Smooth muscle cell (in vitro differentiated cells): ENCODE data around the gene F2RL3. TPM values are rescaled to one million over a fixed set of nuclear protein-coding genes. Genes with fewer than 3 reads are reported as not detected.

Experiments
- DNase-seq: peaks from one replicate; lab custom pipeline; 2025; ENCODE audit not compliant: unreplicated experiment; lab: John Stamatoyannopoulos, UW
- H2AFZ ChIP-seq: fragments of 200-600 bp; sonication (generic); 2 replicates; pipeline ENCODE4 v1.6.0; 2016; ENCODE audit warnings: antibody characterized with exemption, low read depth, mild to moderate bottlenecking
- H3F3A ChIP-seq: fragments of 200-600 bp; sonication (generic); 2 replicates; pipeline ENCODE4 v1.6.0; 2017; ENCODE audit warnings: antibody characterized with exemption, low read depth
- H3K27ac ChIP-seq: fragments of 200-600 bp; sonication (generic); 2 replicates; pipeline ENCODE4 v1.5.1; 2016; ENCODE audit warnings: low read depth, mild to moderate bottlenecking
- H3K27me3 ChIP-seq: fragments of 200-600 bp; sonication (generic); 2 replicates; pipeline ENCODE4 v1.6.1; 2016; ENCODE audit warnings: low read depth, mild to moderate bottlenecking
- H3K36me3 ChIP-seq: fragments of 200-600 bp; sonication (generic); 2 replicates; pipeline ENCODE4 v1.5.1; 2016; ENCODE audit warnings: low read depth
- H3K4me1 ChIP-seq: fragments of 200-600 bp; sonication (generic); 2 replicates; pipeline ENCODE4 v1.5.1; 2016; ENCODE audit warnings: low read depth
- H3K4me2 ChIP-seq: fragments of 200-600 bp; sonication (generic); 2 replicates; pipeline ENCODE4 v1.6.0; 2016; ENCODE audit warnings: mild to moderate bottlenecking
- H3K4me3 ChIP-seq: fragments of 200-600 bp; sonication (generic); 2 replicates; pipeline ENCODE4 v1.5.1; 2016; ENCODE audit warnings: mild to moderate bottlenecking
- H3K79me2 ChIP-seq: fragments of 200-600 bp; sonication (generic); 2 replicates; pipeline ENCODE4 v1.6.0; 2016; ENCODE audit warnings: low read depth, mild to moderate bottlenecking
- H3K9ac ChIP-seq: fragments of 200-600 bp; sonication (generic); 2 replicates; pipeline ENCODE4 v1.6.0; 2016; ENCODE audit warnings: low read depth
- H3K9me3 ChIP-seq: fragments of 200-600 bp; sonication (generic); replicated peaks from 2 replicates; pipeline ENCODE4 v1.5.1; 2016; ENCODE audit warnings: low read depth
- H4K20me1 ChIP-seq: fragments of 200-600 bp; sonication (generic); 2 replicates; pipeline ENCODE4 v1.6.0; 2016; ENCODE audit warnings: low read depth
- WGBS: methylation state at CpG from one replicate; pipeline ENCODE4 v1.1.7; 2016; ENCODE audit warnings: low lambda C conversion rate; 5-methylcytosine and 5-hydroxymethylcytosine counted together
- polyA plus RNA-seq: library from polyadenylated mRNA; unstranded; fragments of >200 nt; fragmentation: Nextera tagmentation; extraction: Ambion mirVana; gene quantifications from 2 replicates; pipeline ENCODE4 v1.2.1, GENCODE V29; 2016
- total RNA-seq: library from RNA; depleted of rRNA; stranded (reverse); fragments of >200 nt; gene quantifications from 2 replicates; pipeline ENCODE4 v1.2.3, GENCODE V29; 2014
- TF ChIP-seq, protein P1 (sequence below): fragments of 200-600 bp; sonication (generic); IDR thresholded peaks from 2 replicates; pipeline ENCODE4 v1.5.1; 2017; ENCODE audit warnings: borderline replicate concordance, mild to moderate bottlenecking, antibody characterized with exemption; ENCODE audit not compliant: insufficient read depth, poor library complexity, severe bottlenecking

F2RL3 gene
- total and polyA plus RNA-seq, 2 experiments from 2014 or later, result 0.04 to 1.2 TPM

DNA sequence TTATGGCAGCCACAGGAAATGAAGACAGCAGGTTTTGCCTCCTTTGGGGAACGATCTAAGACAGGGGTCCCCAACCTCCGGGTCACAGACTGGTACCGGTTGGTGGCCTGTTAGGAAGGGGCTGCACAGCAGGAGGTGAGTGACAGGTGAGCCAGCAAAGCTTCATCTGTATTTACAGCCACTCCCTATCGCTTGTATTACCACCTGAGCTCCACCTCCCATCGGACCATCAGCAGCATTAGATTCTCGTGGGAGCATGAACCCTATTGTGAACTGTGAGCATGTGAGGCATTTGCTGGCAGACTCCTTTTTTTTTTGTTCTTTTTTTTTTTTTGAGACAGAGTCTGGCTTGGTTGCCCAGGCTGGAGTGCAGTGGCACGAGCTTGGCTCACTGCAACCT lies 22.2 kb downstream of the F2RL3 start:
- 87% methylated on average over 7 of the region's 7 CpGs for WGBS
- no peaks in the 10 kb centered on the region for H3K9me3 ChIP-seq

GRCh38 chr19:16912780-16913179 lies 24.0 kb downstream of the F2RL3 start:
- H3K36me3 ChIP-seq, result no peaks in the 10 kb centered on the region
- H3F3A ChIP-seq, result no peaks in the 10 kb centered on the region
- no peak overlapping the region for H3K4me3 ChIP-seq
- no peak overlapping the region for H2AFZ ChIP-seq
- TF ChIP-seq, protein P1, sequence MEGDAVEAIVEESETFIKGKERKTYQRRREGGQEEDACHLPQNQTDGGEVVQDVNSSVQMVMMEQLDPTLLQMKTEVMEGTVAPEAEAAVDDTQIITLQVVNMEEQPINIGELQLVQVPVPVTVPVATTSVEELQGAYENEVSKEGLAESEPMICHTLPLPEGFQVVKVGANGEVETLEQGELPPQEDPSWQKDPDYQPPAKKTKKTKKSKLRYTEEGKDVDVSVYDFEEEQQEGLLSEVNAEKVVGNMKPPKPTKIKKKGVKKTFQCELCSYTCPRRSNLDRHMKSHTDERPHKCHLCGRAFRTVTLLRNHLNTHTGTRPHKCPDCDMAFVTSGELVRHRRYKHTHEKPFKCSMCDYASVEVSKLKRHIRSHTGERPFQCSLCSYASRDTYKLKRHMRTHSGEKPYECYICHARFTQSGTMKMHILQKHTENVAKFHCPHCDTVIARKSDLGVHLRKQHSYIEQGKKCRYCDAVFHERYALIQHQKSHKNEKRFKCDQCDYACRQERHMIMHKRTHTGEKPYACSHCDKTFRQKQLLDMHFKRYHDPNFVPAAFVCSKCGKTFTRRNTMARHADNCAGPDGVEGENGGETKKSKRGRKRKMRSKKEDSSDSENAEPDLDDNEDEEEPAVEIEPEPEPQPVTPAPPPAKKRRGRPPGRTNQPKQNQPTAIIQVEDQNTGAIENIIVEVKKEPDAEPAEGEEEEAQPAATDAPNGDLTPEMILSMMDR, result no peak
- H3K9me3 ChIP-seq, result no peaks in the 10 kb centered on the region
- no peak overlapping the region for H3K4me2 ChIP-seq
- no peak overlapping the region for H3K9ac ChIP-seq
- no peak for DNase-seq
- H3K27me3 ChIP-seq, result no peaks in the 10 kb centered on the region
- no peak overlapping the region for H3K27ac ChIP-seq
- H3K79me2 ChIP-seq, result no peaks in the 10 kb centered on the region
- no peaks in the 10 kb centered on the region for H4K20me1 ChIP-seq
- no peaks in the 10 kb centered on the region for H3K4me1 ChIP-seq
- 70% methylated on average over 4 of the region's 4 CpGs for WGBS

More for the DNA sequence above, 22.2 kb downstream of the F2RL3 start:
- Histone ChIP-seq H3K27ac (no peak overlapping the region), H3K79me2 (no peaks in the 10 kb centered on the region), H3K4me1 (no peaks in the 10 kb centered on the region), H3F3A (no peaks in the 10 kb centered on the region), H4K20me1 (no peaks in the 10 kb centered on the region), H3K4me2 (no peak overlapping the region), H3K27me3 (no peaks in the 10 kb centered on the region), H3K36me3 (no peaks in the 10 kb centered on the region), H3K4me3 (no peak overlapping the region), H3K9ac (no peak overlapping the region), H2AFZ (no peak overlapping the region)
- DNase-seq, result no peak
- TF ChIP-seq, protein P1, result no peak

GRCh38 chr19:16914421-16914820 lies 25.6 kb downstream of the F2RL3 start:
- H3K4me1 ChIP-seq, result no peaks in the 10 kb centered on the region
- H3F3A ChIP-seq, result no peaks in the 10 kb centered on the region
- no peak overlapping the region for H3K4me2 ChIP-seq
- no peaks in the 10 kb centered on the region for H3K27me3 ChIP-seq
- no peak overlapping the region for H3K9ac ChIP-seq
- TF ChIP-seq, protein P1, result no peak
- H4K20me1 ChIP-seq, result no peaks in the 10 kb centered on the region
- no peak overlapping the region for H3K27ac ChIP-seq
- no peak overlapping the region for H2AFZ ChIP-seq
- 87% methylated on average over 11 of the region's 11 CpGs for WGBS
- no peaks in the 10 kb centered on the region for H3K36me3 ChIP-seq
- no peak for DNase-seq
- H3K79me2 ChIP-seq, result no peaks in the 10 kb centered on the region
- H3K9me3 ChIP-seq, result no peaks in the 10 kb centered on the region
- H3K4me3 ChIP-seq, result no peak overlapping the region

GRCh38 chr19:16915135-16915534 lies 26.3 kb downstream of the F2RL3 start:
- Histone ChIP-seq H4K20me1 (no peaks in the 10 kb centered on the region), H3K36me3 (no peaks in the 10 kb centered on the region), H3K4me1 (no peaks in the 10 kb centered on the region), H3K4me3 (no peak overlapping the region), H3K4me2 (no peak overlapping the region), H3F3A (no peaks in the 10 kb centered on the region), H3K9me3 (no peaks in the 10 kb centered on the region), H3K27me3 (no peaks in the 10 kb centered on the region), H3K27ac (no peak overlapping the region), H3K79me2 (no peaks in the 10 kb centered on the region), H2AFZ (no peak overlapping the region), H3K9ac (no peak overlapping the region)
- TF ChIP-seq, protein P1, result no peak
- 69% methylated on average over 3 of the region's 3 CpGs for WGBS
- no peak for DNase-seq
